HepG2 (cell line): ENCODE measurements around the gene CRIP1. TPM values are rescaled to one million over a fixed set of nuclear protein-coding genes. Genes with fewer than 3 reads are reported as not detected.

Source experiments
- ATF4 ChIP-seq, 2 experiments: fragments of 450-650 bp in 1 of 2; sonication (generic) in 1 of 2; formaldehyde crosslinking; IDR thresholded peaks; 2 replicates each; pipeline versions ENCODE4 v1.5.0 to v1.8.0; 2020 to 2022; ENCODE audit warnings: mild to moderate bottlenecking in 1 of 2, missing genetic modification reagents in 1 of 2
- CEBPZ ChIP-seq: IDR thresholded peaks from 2 replicates; pipeline ENCODE4 v1.6.1; 2012; ENCODE audit warnings: low read length, improper control_type of control experiment
- GMEB1 ChIP-seq: sonication (generic); formaldehyde crosslinking; IDR thresholded peaks from 2 replicates; pipeline ENCODE4 v1.5.1; 2020; ENCODE audit warnings: missing genetic modification reagents, mild to moderate bottlenecking, borderline replicate concordance
- PAX8 ChIP-seq: sonication (generic); formaldehyde crosslinking; IDR thresholded peaks from 2 replicates; pipeline ENCODE4 v1.8.0; 2022; ENCODE audit warnings: mild to moderate bottlenecking, missing genetic modification reagents, borderline replicate concordance
- RFX3 ChIP-seq: IDR thresholded peaks from 2 replicates; pipeline ENCODE4 v1.6.1; 2016; ENCODE audit warnings: missing biosample characterization, missing genetic modification reagents
- SNAI1 ChIP-seq: sonication (generic); formaldehyde crosslinking; IDR thresholded peaks from 2 replicates; pipeline ENCODE4 v1.5.0; 2020; ENCODE audit warnings: mild to moderate bottlenecking, missing genetic modification reagents, borderline replicate concordance
- SRSF1 ChIP-seq: fragments of 200-400 bp; formaldehyde crosslinking; optimal IDR thresholded peaks from 2 replicates; pipeline ENCODE3; 2017; ENCODE audit warnings: mild to moderate bottlenecking, low read depth, low read length, moderate library complexity
- U2AF2 ChIP-seq: fragments of 200-400 bp; formaldehyde crosslinking; IDR thresholded peaks from 2 replicates; pipeline ENCODE4 v1.6.1; 2017; ENCODE audit warnings: low read depth, mild to moderate bottlenecking, low read length
- ZNF230 ChIP-seq: sonication (generic); formaldehyde crosslinking; IDR thresholded peaks from 2 replicates; pipeline ENCODE4 v1.4.0; 2020; ENCODE audit warnings: mild to moderate bottlenecking, missing genetic modification reagents
- ZNF33B ChIP-seq: sonication (generic); formaldehyde crosslinking; IDR thresholded peaks from 2 replicates; pipeline ENCODE4 v1.5.1; 2020; ENCODE audit warnings: mild to moderate bottlenecking, missing genetic modification reagents
- ZNF546 ChIP-seq: sonication (generic); formaldehyde crosslinking; conservative IDR thresholded peaks from 2 replicates; pipeline ENCODE4 v1.8.1; 2023; ENCODE audit warnings: mild to moderate bottlenecking, missing genetic modification reagents
- ZNF710 ChIP-seq: sonication (generic); formaldehyde crosslinking; IDR thresholded peaks from 2 replicates; pipeline ENCODE4 v1.5.0; 2020; ENCODE audit warnings: mild to moderate bottlenecking, missing genetic modification reagents, borderline replicate concordance
- ZXDC ChIP-seq: sonication (generic); formaldehyde crosslinking; IDR thresholded peaks from 2 replicates; pipeline ENCODE4 v1.5.0; 2020; ENCODE audit warnings: mild to moderate bottlenecking, missing genetic modification reagents
- polyA plus RNA-seq, 8 experiments: library from polyadenylated mRNA; depleted of rRNA in 3 of 8; stranded (reverse) in 7 of 8; unstranded in 1 of 8; fragments of >200 nt; fragmentation: Illumina TruSeq in 4 of 8; extraction: Trizol in 4 of 8; gene quantifications; 2 replicates each; pipeline versions ENCODE4 v1.2.1 to v1.2.3, GENCODE V29; 2011 to 2016; ENCODE audit warnings: low read depth in 4 of 8, missing spikeins in 1 of 8, mixed read lengths in 1 of 8; ENCODE audit not compliant: insufficient read depth in 1 of 8
- total RNA-seq, 5 experiments: library from RNA; depleted of rRNA; stranded (reverse); fragments of >200 nt; fragmentation: Illumina TruSeq; extraction: Trizol; gene quantifications; 2 replicates each; pipeline ENCODE4 v1.2.3, GENCODE V29; 2016; ENCODE audit warnings: low read depth in 1 of 5

CRIP1 gene
- total and polyA plus RNA-seq, 2 of the 13 experiments (the other 11 are each of a cell fraction or from before 2014, with no cell fraction given) = 53.9 to 59.5 TPM

DNA sequence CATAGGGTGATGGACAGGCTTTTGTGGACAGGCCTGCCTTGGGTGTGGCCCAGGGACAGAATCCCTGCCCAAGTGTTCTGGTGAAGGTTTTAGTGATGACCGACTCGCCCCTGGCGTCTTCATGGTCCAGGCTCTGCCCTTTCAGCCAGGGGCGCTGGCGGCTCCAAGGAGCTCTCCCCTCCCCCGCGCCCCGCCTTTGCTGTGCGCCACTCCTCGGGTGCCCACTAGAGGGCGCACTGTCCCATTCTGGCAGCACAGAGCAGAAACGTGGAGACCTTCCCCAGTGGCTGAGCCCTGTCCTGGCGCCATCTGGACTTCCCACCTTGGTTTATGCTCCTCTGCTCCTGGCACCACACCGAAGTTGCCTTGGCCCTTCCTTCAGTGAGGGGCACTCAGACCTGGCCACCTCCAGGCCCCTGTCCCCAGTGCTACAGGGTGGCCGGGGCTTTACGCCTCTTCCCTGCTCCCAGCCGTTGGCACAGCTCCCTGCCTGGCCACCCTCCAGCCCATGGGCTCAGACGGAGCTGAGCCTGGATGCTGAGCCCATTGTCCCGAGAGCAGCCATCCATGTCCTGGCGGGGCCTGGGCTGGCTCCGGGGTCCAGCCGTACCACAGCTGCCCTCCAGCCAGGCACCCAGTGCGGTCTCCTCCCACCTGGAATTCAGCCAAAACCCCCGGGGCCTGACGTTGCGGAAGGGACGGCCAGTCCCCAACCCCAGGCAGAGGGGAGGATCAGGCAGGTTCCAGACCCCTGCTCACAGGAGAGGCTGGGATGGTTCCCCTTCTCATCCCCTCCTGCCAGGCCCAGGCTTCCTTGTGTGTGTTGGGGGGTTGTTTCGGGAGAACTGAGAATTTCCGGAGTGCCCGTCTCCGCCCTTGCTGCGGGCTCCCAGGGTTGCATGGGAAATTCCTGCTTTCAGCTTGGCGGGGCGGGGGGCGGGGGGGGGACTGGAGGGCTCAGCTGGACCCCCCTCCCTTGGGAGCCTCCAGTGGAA is 5.6 kb upstream of the CRIP1 start (continued):
- no peak for TF ChIP-seq ZNF33B
- TF ChIP-seq ZNF546 (CRISPR knock-in tag) = no peak
- TF ChIP-seq PAX8 = no peak
- no peak for TF ChIP-seq U2AF2
- TF ChIP-seq ZNF230 (CRISPR knock-in tag) = no peak
- TF ChIP-seq CEBPZ = no peak
- TF ChIP-seq SRSF1 = no peak
- no peak for TF ChIP-seq RFX3
- TF ChIP-seq SNAI1 = no peak
- no peak for TF ChIP-seq ZXDC (CRISPR knock-in tag)
- no peak for TF ChIP-seq ATF4 (CRISPR knock-in tag; IDR thresholded peaks at IDR 0.05)
- peak; percentile 44; the same call in 1 of the 2 replicates for TF ChIP-seq GMEB1 (CRISPR knock-in tag)
- TF ChIP-seq ZNF710 (CRISPR knock-in tag) = no peak
